Astrocyte of the hippocampus (primary cell): ENCODE results near the gene NGEF.
A peak's percentile ranks its signal among the peaks of the same experiment; 100 is the strongest.

Experiments used
- DNase-seq: peaks from one replicate; pipeline ENCODE4 v3.0.0; 2011; ENCODE audit warnings: low read depth, low spot score

NGEF gene

DNA sequence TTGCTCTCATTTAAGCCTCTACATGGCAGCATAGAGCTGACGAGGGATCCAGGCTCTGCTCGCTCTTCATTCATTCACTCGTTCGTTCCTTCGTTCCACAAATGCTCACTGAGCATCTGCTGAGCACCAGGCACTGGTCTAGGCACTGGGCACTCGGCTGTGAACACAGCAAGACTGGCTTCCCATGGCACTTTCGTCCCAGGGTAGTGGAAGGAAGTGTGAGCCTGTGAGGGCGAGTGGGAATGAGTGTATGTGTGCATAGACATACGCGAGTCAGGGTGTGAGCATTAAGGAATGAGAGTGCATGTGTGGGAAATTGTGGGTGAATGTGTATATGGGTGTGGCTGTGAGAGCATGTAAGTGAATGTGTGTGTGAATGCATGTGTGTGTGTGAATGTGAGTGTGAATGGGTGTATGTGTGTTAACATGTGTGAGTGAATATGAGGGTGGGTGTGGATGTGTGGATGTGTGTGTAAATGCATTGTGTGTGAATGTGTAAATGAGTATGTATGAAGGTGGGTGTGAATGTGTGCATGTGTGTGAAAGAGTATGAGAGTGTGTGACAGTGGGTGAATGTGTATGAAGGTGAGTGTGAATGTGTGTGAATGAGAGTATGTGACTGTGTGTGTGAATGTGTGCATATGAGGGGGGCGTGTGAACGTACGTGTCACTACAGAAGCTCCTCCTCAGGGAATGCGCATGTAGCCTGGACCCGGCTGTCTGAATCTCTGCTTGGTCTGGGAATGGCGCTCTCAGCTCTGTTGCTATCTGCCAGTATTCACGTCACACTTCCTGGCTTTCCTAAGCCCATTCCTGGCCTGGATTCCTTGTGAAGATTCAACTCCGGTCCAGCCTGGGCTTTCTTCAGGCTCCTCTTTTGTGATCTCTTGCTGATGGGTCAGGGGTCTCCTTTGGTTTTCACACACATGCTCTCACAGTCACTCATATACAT lies 114.2 kb downstream of the NGEF start:
- peak; percentile 31 for DNase-seq

DNA sequence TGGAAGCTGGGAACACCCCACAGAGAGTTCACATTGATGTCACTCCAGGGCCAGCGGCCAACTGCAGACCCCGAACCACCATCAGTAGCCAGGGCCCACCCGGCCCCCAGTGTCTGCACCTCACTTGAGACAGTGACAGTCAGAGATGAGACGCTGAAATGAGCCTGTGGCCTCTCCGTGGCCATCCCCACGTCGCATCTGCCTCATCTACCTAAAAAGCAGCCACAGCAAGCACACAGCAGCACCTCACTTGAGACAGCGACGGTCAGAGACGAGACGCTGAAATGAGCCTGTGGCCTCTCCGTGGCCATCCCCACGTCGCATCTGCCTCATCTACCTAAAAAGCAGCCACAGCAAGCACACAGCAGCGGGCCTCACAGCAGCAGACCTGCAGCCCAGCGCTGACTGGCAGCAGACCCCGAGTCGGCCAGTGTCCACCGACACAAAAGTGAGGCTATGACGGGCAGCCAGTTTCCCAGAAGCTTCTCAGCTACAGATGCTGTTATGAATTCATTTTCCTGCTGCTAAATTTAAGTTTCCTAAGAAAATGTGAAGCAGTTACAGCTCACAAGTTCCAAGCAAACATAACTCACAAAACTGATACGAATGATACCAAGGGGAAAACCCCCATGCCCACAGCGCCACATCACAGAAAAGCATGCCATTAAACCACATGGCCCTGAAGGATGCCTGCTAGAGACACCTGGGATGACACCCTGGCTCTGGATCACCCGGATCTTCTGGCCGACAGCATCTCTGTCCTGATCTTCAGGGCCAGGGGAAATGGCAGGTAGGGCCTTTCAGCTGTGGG lies 115.3 kb downstream of the NGEF start:
- DNase-seq, result no peak

GRCh38 chr2:232896720-232897597 lies 116.1 kb downstream of the NGEF start:
- no peak for DNase-seq

DNA sequence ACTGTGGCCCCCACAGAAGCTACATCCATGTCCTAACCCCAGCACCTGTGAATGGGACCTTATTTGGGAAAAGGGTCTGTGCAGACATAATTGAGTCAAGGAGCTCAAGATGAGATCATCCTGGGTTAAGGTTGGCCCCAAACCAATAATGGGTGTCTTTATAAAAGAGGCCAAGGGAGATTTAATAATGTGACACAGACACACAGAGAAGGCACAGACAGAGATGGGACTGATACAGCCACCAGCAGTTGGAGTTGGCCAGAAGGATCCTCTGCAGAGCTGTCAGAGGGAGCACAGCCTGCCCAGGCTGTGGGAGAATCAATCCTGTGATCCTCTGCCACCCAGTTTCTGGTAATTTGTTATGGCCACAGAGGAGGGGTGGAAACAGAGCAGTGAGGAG lies 116.9 kb downstream of the NGEF start:
- no peak for DNase-seq

DNA sequence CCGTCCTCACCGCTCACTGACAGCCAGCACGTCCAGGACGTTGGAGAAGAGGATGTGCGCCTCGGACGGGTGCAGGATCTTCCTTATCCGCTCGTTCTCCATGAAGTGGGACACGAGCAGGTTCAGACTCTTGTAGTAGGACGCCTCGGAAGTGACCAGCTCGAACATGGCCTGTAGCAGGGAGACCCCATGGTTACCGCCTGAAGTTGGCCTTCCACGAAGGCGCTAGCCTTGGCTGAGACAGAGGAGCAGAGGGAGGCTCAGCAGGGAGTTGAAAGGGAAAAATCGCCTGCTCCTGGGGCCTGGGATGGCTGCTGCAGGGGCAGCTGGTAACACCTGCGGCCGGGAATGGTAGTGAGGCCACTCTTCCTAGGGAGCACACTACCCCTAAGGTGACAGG lies 118.3 kb downstream of the NGEF start:
- DNase-seq, result no peak

- DNase-seq, result no peak
Measured at GRCh38 chr2:232894251-232894650, 118.8 kb downstream of the NGEF start.

- no peak for DNase-seq
Measured at GRCh38 chr2:232893834-232894233, 119.2 kb downstream of the NGEF start.

DNA sequence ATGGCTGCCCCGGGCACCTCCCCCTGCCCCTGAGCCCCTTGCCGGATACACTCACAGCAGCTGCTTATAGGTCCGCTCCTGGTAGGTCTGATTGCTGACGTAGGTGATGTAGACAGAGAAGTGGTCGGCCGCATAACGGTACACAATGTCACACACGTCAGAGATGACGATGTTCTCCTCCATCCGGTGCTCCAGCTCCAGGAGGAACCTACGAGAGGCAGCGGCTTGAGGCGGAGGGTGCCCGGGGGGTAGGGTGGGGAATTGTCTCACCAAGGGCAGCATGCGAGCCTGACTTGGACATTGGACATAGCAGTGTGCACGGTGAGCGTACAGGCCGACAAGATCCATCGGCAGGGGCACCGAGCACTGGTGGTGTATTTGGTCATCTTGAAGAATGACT lies 120.2 kb downstream of the NGEF start:
- no peak for DNase-seq

DNA sequence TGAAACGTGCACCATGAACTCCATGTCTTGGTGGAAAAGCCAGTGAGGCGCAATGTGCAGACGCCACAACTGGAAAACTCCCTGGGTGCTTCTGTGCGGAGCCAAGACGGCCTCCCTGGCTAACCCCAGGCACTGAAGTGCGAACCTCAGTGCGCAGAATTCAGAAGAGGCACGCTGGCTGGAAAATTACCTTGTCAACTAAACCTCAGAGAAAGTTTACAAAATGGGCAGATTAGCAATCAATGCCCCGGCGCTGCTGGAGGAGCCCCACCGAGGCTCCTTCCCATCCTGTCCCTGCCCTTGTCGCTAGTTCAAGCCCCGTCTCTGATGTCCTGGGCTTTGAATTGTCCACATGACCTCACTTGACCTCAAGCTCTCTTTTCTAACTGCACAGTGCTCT lies 120.8 kb downstream of the NGEF start:
- DNase-seq, result no peak

DNA sequence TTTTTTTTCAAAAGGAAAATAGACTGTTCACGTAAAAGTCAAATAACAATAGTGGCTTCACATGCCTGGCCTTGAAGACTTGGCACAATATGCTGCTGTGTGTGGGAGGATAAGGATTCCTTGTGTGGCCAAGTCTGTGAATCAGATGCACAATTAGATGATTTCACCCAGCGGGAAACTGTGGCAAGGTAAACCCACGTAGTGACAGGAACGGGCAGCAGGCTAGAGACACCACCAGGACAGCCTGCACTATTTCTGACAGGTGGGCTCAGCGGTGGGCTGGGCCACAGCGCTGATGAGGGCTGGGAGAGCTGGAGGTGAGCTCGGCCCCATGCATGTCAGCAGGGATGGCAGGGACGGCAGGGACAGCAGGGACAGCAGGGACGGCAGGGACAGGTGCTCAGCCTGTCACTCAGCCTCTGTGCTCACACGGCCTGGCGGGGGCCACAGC lies 121.4 kb downstream of the NGEF start:
- DNase-seq, result peak; percentile 62

DNA sequence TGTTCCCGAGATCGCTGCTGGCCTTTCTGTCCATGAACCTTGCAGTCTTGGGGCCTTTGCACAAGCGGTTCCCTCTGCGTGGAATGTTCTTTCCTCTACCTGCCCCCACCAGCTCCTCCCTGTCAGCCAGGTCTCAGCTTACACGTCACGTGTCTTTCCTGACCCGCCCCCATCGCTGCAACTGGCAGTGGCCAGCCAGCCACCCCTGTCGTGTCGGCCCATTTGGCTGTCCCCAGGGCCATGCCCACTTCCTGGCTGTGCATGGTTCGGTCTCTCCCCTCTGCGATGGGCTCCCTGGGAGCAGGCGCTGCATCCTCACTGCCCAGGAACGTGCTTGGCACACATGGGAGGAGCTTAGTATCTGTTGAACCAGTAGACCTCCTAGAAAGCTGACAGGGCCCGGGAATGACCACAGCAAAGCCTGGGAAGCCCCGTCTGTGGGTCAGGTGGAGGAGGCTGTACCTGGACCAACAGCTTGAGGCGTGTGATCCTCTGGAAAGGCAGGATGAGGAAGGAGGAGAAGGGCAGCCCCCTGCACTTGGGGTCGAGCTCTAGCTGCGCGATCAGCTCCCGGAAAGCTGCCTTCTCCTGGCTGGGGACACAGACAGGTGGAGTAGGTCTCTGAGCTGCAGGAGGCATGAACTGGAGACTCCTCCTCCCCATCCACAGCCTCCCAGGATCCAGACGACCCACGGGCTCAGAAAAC lies 122.0 kb downstream of the NGEF start:
- peak; percentile 52 for DNase-seq

DNA sequence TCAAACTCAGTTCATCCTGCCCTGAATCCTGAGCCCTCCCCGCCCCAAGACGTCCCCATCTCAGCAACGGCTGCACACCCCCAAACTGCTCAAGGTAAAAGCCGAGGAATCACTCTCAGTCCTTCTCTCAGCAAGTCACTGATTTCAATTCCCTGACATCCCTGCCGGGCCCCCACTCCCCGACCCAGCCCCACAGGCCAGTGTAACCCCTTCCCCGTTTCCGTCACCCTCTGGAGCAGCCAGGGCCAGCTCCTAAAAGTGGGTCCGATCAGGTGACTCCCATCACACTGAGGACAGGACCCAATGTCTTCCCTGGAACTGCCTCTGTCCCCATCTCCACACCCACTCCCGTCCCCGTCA lies 122.5 kb downstream of the NGEF start:
- DNase-seq, result no peak

- no peak for DNase-seq
Measured at GRCh38 chr2:232889876-232890401, 123.1 kb downstream of the NGEF start.

DNA sequence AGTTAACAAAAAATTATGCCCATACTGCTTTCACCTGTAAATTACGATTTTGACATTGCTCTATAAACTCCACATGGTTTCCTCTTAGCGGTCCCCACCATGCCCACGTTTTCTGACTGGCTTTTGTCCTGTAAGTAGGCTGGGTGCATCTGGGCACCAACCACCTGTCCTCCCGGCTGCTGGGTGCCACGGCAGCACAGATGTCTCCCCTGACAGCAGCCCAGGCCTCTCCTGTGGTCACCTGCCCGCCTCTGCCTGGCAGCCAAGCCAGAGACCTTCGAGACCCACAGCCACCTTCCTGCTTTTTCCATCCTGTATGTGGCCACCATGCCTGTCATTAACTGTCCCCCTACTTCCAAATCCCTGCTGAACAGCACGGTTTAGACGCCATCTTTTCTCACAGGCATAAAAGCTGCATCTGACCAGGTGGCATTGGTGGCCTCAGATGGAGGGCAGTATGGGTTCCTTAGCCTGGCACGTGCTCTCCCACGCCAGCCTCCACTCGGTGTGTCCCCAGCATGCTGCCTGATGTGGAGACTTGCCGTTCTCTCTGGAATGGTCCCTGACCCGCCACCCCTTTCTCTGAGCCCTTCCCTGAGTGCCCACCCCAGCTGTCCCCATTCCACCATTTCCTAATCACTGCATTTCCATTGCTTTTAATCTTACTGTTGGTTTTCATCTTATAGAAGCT lies 124.1 kb downstream of the NGEF start:
- DNase-seq, result no peak

- DNase-seq, result no peak
Measured at GRCh38 chr2:232888099-232888836, 124.8 kb downstream of the NGEF start.

DNA sequence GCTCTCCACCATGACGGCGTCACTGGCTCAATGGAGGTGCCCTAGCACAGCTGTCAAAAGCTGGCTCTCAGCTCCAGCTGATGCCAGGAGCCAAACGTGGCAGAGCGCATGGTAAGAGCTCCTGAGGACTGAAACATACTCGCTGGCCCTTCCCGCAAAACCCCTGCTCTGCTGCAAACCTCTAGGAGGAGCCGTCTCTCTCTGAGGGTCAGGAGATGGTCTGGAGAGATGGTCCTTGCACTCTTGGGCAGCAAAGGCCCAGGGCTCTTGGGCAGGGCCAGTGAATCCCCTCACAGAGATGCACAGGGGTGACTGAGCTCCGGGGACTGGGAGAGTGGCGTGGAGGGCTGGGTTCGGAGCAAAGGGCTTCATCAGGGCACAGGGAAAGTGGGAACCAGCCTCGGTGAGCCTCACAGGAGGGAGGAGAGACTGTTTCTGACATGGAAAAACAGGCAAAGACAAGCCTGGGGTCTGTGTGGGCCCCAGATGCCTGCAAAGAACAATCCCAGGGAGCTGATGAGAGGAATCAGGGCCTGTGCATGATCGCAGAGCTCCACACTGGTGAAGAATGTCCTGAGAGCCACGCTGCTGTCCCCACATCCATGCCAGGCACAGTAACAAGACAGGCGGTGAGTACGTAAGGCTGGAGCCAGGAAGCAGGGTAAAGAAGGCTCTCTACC lies 125.7 kb downstream of the NGEF start:
- no peak for DNase-seq

- no peak for DNase-seq
Measured at GRCh38 chr2:232886632-232887031, 126.4 kb downstream of the NGEF start.

- no peak for DNase-seq
Measured at GRCh38 chr2:232886176-232886575, 126.9 kb downstream of the NGEF start.
